Panc1 (cell line): ENCODE results near the gene FBP2. TPM values are rescaled to one million over a fixed set of nuclear protein-coding genes. Genes with fewer than 3 reads are reported as not detected.
"Not testable (repeated sequence)": the region's sequence is repeated elsewhere in the genome, so short reads cannot be mapped to it uniquely, and the experiment has no call there.

Experiments
- ATAC-seq: fragments of 200-7000 bp; cut with Tn5 transposase; 2 replicates; pipeline ENCODE4 v1.9.1; 2020; ENCODE audit warnings: mild to moderate bottlenecking, moderate library complexity
- BruUV-seq: library from RNA; stranded (reverse); fragments of 400-500 nt; replicated peaks from 2 replicates; lab custom pipeline; 2021; lab: Mats Ljungman, UMichigan
- CTCF ChIA-PET: fragments of 300-600 bp; sonication (Branson Sonifier 250); formaldehyde crosslinking; loops from one replicate; lab custom pipeline; 2022; ENCODE audit warnings: antibody characterized with exemption; lab: Charles Lee
- POLR2A ChIA-PET: fragments of 300-600 bp; sonication (Branson Sonifier 250); formaldehyde crosslinking; loops from one replicate; lab custom pipeline; 2022; ENCODE audit warnings: antibody characterized with exemption; lab: Charles Lee
- DNase-seq: peaks from one replicate; pipeline ENCODE4 v3.0.0-alpha.2; 2010; ENCODE audit warnings: low read depth, low spot score
- H3K27ac ChIP-seq: 2 replicates; pipeline ENCODE4 v1.5.1; 2011; ENCODE audit warnings: mild to moderate bottlenecking, low read length, inconsistent platforms
- H3K27me3 ChIP-seq: fragments of 200-500 bp; sonication (Bioruptor generic); 2 replicates; pipeline ENCODE4 v1.6.0; 2014; ENCODE audit warnings: low read length, inconsistent platforms; ENCODE audit not compliant: control insufficient read depth, insufficient read depth
- H3K36me3 ChIP-seq: fragments of 200-500 bp; sonication (Bioruptor generic); 2 replicates; pipeline ENCODE4 v1.5.1; 2014; ENCODE audit warnings: inconsistent platforms, mild to moderate bottlenecking, low read length, moderate library complexity; ENCODE audit not compliant: control insufficient read depth, insufficient read depth
- H3K4me1 ChIP-seq: 2 replicates; pipeline ENCODE4 v1.5.1; 2011; ENCODE audit warnings: inconsistent platforms, mild to moderate bottlenecking, low read length, moderate library complexity; ENCODE audit not compliant: control insufficient read depth, insufficient read depth
- H3K4me3 ChIP-seq, 2 experiments: 2 replicates each; pipeline ENCODE4 v1.5.1; 2011 to 2012; ENCODE audit warnings: low read depth in 2 of 2, low read length in 2 of 2, mild to moderate bottlenecking in 2 of 2, inconsistent platforms in 1 of 2, moderate library complexity in 1 of 2
- H3K9me3 ChIP-seq: fragments of 200-500 bp; sonication (Bioruptor generic); 2 replicates; pipeline ENCODE4 v1.5.1; 2014; ENCODE audit warnings: low read depth, mild to moderate bottlenecking, inconsistent platforms, low read length, moderate library complexity; ENCODE audit not compliant: control insufficient read depth, insufficient read depth
- CTCF ChIP-seq: fragments of 450-650 bp; IDR thresholded peaks from 2 replicates; pipeline ENCODE4 v1.5.1; 2017; ENCODE audit warnings: mild to moderate bottlenecking
- POLR2AphosphoS5 ChIP-seq: IDR thresholded peaks from 2 replicates; pipeline ENCODE4 v1.6.1; 2012; ENCODE audit warnings: mild to moderate bottlenecking, low read depth, low read length, moderate library complexity
- REST ChIP-seq, 2 experiments: IDR thresholded peaks; 2 replicates each; pipeline ENCODE4 v1.6.1; 2011 to 2012; ENCODE audit warnings: low read depth in 2 of 2, control low read depth in 1 of 2, low read length in 1 of 2, mild to moderate bottlenecking in 1 of 2, moderate library complexity in 1 of 2; ENCODE audit not compliant: insufficient read depth in 1 of 2
- SIN3A ChIP-seq: IDR thresholded peaks from 2 replicates; pipeline ENCODE4 v1.6.1; 2012; ENCODE audit warnings: low read depth, mild to moderate bottlenecking, low read length, moderate library complexity, borderline replicate concordance; ENCODE audit not compliant: insufficient read depth
- TCF7L2 ChIP-seq: IDR thresholded peaks from 2 replicates; pipeline ENCODE4 v1.6.1; 2011; ENCODE audit warnings: mild to moderate bottlenecking, low read depth, low read length, inconsistent platforms
- in situ Hi-C: cut with HindIII; loops from 2 replicates; pipeline ENCODE4 v1.10.0; 2016; ENCODE audit warnings: low sequenced_read_pairs, low pct_unique_long_range_greater_than_20kb
- intact Hi-C: fragments of 100-400 bp; cut with micrococcal nuclease; formaldehyde crosslinking; loops from one replicate; pipeline ENCODE4 v1.10.0; 2022; ENCODE audit not compliant: unreplicated experiment
- total RNA-seq: library from RNA; stranded (reverse); gene quantifications from one replicate; pipeline ENCODE4 v1.2.1, GENCODE V29; 2021; ENCODE audit not compliant: unreplicated experiment

FBP2 gene
- total RNA-seq, 1 experiment from 2014 or later: not detected

GRCh38 chr9:94553029-94553938 lies 40.3 kb downstream of the FBP2 start:
- ChIA-PET POLR2A (no interaction called here), CTCF (interaction anchor here (0.5 to 1.5 kb wide), 2 partner anchors 51 to 615 kb away, joined by 3 to 6 read pairs; no protein-coding TSS in a partner anchor)
- BruUV-seq: no TSS peak
- H3K27me3 ChIP-seq: no peaks in the 10 kb centered on the region
- DNase-seq (no peak), ATAC-seq (peak; percentile 72)
- H3K4me3 ChIP-seq: peak overlapping the region; percentile 56
- no peaks in the 10 kb centered on the region for H3K9me3 ChIP-seq
- TF ChIP-seq POLR2AphosphoS5: no peak
- TF ChIP-seq REST (IDR thresholded peaks at IDR 0.05; ENCODE audit: insufficient read depth in 1 of 2, low read depth in 2 of 2, low read length in 1 of 2): no peak
- TF ChIP-seq TCF7L2: no peak
- TF ChIP-seq SIN3A: no peak
- TF ChIP-seq CTCF: no peak
- H3K36me3 ChIP-seq: no peaks in the 10 kb centered on the region; the same call in 1 of the 2 replicates
- H3K4me1 ChIP-seq: no peaks in the 10 kb centered on the region; the same call in 1 of the 2 replicates
- intact Hi-C loops: loop anchor here (5.0 kb wide), 1 partner anchor 49 kb away; no protein-coding TSS in a partner anchor
- no peak overlapping the region for H3K27ac ChIP-seq
- in situ Hi-C loops: no loop called here

GRCh38 chr9:94545940-94546339 lies 47.7 kb downstream of the FBP2 start:
- intact Hi-C loops: no loop called here
- Histone ChIP-seq H3K4me1 (no peaks in the 10 kb centered on the region), H3K4me3 (no peak overlapping the region), H3K36me3 (no peaks in the 10 kb centered on the region), H3K27me3 (no peaks in the 10 kb centered on the region), H3K27ac (no peak overlapping the region), H3K9me3 (no peaks in the 10 kb centered on the region)
- no peak for TF ChIP-seq POLR2AphosphoS5
- no peak for TF ChIP-seq SIN3A
- no peak for TF ChIP-seq CTCF
- TF ChIP-seq REST (IDR thresholded peaks at IDR 0.05; ENCODE audit: insufficient read depth in 1 of 2, low read depth in 2 of 2, low read length in 1 of 2): no peak
- TF ChIP-seq TCF7L2: no peak
- ATAC-seq: no peak
- BruUV-seq: no TSS peak
- ChIA-PET CTCF (no interaction called here), POLR2A (no interaction called here)
- in situ Hi-C loops: no loop called here
- no peak for DNase-seq

- POLR2A ChIA-PET, in situ Hi-C loops, H3K27me3 ChIP-seq, ATAC-seq, BruUV-seq, DNase-seq, H3K27ac ChIP-seq, CTCF ChIA-PET, H3K4me3 ChIP-seq, H3K9me3 ChIP-seq, H3K36me3 ChIP-seq, H3K4me1 ChIP-seq, intact Hi-C loops: not testable (repeated sequence)
Observed at GRCh38 chr9:94544335-94544734, 49.3 kb downstream of the FBP2 start.
